GM23338 (cell line): ENCODE measurements around the gene MMP26.

ENCODE experiments used
- CREB1 ChIP-seq: fragments of 250-450 bp; sonication (Bioruptor Pico); IDR thresholded peaks from 2 replicates; pipeline ENCODE4 v1.5.0; 2020; ENCODE audit warnings: low read depth, mild to moderate bottlenecking, moderate library complexity
- EZH2 ChIP-seq: fragments of 200-600 bp; sonication (generic); IDR thresholded peaks from one replicate; pipeline ENCODE4 v1.8.0; 2017; ENCODE audit warnings: antibody characterized with exemption, mild to moderate bottlenecking, low read depth; ENCODE audit not compliant: unreplicated experiment
- EZH2phosphoT487 ChIP-seq: fragments of 200-600 bp; sonication (generic); IDR thresholded peaks from one replicate; pipeline ENCODE4 v1.8.1; 2018; ENCODE audit warnings: antibody characterized with exemption; ENCODE audit not compliant: unreplicated experiment
- JUNB ChIP-seq: IDR thresholded peaks from one replicate; pipeline ENCODE4 v1.6.1; 2016; ENCODE audit warnings: antibody characterized with exemption; ENCODE audit not compliant: unreplicated experiment
- NANOG ChIP-seq: IDR thresholded peaks from 2 replicates; pipeline ENCODE4 v1.6.1; 2016; ENCODE audit warnings: antibody characterized with exemption, borderline replicate concordance
- POLR2AphosphoS5 ChIP-seq: IDR thresholded peaks from 2 replicates; pipeline ENCODE4 v1.6.1; 2016; ENCODE audit warnings: antibody characterized with exemption, low read depth
- STAT1 ChIP-seq: IDR thresholded peaks from one replicate; pipeline ENCODE4 v1.6.1; 2016; ENCODE audit warnings: antibody characterized with exemption; ENCODE audit not compliant: unreplicated experiment
- ZNF114 ChIP-seq: fragments of 250-450 bp; sonication (Bioruptor Pico); IDR thresholded peaks from 2 replicates; pipeline ENCODE4 v1.5.0; 2020; ENCODE audit warnings: mild to moderate bottlenecking, moderate library complexity
- ZNF331 ChIP-seq: fragments of 250-450 bp; sonication (Bioruptor Pico); IDR thresholded peaks from 2 replicates; pipeline ENCODE4 v1.5.0; 2020; ENCODE audit warnings: low read depth, mild to moderate bottlenecking, moderate library complexity
- TF ChIP-seq, protein P1 (sequence below), 2 experiments: fragments of 200-600 bp in 1 of 2; sonication (generic) in 1 of 2; conservative IDR thresholded peaks; 2 replicates each; pipeline versions ENCODE4 v1.5.1 to v1.6.1; 2016 to 2017; ENCODE audit warnings: antibody characterized with exemption in 2 of 2, low read depth in 2 of 2, mild to moderate bottlenecking in 2 of 2, moderate library complexity in 1 of 2
- TF ChIP-seq, protein P2 (sequence below): IDR thresholded peaks from one replicate; pipeline ENCODE4 v1.6.1; 2018; ENCODE audit warnings: antibody characterized with exemption; ENCODE audit not compliant: unreplicated experiment
- TF ChIP-seq, protein P3 (sequence below): IDR thresholded peaks from 2 replicates; pipeline ENCODE4 v1.6.1; 2016; ENCODE audit warnings: antibody characterized with exemption
- TF ChIP-seq, protein P4 (sequence below): fragments of 250-450 bp; sonication (Bioruptor Pico); IDR thresholded peaks from 2 replicates; pipeline ENCODE4 v1.5.0; 2020; ENCODE audit warnings: mild to moderate bottlenecking, moderate library complexity

DNA sequence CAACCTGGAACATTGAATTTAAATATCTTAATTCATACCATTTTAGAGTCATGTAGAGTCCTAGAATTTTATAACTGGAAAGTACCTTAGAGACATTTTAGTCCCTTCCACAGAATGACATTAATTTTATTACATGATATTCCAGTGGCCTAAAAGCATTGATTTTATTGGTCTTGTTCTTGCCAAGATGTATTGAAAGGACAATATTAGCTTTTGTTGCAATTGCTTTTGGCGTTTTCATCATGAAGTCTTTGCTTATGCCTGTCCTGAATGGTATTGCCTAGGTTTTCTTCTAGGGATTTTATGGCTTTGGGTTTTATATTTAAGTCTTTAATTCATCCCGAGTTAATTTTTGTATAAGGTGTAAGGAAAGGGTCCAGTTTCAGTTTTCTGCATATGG is 36.2 kb downstream of the MMP26 start:
- no peak for TF ChIP-seq POLR2AphosphoS5
- TF ChIP-seq, protein P1, sequence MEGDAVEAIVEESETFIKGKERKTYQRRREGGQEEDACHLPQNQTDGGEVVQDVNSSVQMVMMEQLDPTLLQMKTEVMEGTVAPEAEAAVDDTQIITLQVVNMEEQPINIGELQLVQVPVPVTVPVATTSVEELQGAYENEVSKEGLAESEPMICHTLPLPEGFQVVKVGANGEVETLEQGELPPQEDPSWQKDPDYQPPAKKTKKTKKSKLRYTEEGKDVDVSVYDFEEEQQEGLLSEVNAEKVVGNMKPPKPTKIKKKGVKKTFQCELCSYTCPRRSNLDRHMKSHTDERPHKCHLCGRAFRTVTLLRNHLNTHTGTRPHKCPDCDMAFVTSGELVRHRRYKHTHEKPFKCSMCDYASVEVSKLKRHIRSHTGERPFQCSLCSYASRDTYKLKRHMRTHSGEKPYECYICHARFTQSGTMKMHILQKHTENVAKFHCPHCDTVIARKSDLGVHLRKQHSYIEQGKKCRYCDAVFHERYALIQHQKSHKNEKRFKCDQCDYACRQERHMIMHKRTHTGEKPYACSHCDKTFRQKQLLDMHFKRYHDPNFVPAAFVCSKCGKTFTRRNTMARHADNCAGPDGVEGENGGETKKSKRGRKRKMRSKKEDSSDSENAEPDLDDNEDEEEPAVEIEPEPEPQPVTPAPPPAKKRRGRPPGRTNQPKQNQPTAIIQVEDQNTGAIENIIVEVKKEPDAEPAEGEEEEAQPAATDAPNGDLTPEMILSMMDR (conservative IDR thresholded peaks at IDR 0.05; ENCODE audit: low read depth in 2 of 2) = no peak
- TF ChIP-seq, protein P2, sequence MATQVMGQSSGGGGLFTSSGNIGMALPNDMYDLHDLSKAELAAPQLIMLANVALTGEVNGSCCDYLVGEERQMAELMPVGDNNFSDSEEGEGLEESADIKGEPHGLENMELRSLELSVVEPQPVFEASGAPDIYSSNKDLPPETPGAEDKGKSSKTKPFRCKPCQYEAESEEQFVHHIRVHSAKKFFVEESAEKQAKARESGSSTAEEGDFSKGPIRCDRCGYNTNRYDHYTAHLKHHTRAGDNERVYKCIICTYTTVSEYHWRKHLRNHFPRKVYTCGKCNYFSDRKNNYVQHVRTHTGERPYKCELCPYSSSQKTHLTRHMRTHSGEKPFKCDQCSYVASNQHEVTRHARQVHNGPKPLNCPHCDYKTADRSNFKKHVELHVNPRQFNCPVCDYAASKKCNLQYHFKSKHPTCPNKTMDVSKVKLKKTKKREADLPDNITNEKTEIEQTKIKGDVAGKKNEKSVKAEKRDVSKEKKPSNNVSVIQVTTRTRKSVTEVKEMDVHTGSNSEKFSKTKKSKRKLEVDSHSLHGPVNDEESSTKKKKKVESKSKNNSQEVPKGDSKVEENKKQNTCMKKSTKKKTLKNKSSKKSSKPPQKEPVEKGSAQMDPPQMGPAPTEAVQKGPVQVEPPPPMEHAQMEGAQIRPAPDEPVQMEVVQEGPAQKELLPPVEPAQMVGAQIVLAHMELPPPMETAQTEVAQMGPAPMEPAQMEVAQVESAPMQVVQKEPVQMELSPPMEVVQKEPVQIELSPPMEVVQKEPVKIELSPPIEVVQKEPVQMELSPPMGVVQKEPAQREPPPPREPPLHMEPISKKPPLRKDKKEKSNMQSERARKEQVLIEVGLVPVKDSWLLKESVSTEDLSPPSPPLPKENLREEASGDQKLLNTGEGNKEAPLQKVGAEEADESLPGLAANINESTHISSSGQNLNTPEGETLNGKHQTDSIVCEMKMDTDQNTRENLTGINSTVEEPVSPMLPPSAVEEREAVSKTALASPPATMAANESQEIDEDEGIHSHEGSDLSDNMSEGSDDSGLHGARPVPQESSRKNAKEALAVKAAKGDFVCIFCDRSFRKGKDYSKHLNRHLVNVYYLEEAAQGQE = no peak
- no peak for TF ChIP-seq EZH2
- no peak for TF ChIP-seq JUNB
- no peak for TF ChIP-seq CREB1 (CRISPR knock-in tag)
- TF ChIP-seq, protein P3, sequence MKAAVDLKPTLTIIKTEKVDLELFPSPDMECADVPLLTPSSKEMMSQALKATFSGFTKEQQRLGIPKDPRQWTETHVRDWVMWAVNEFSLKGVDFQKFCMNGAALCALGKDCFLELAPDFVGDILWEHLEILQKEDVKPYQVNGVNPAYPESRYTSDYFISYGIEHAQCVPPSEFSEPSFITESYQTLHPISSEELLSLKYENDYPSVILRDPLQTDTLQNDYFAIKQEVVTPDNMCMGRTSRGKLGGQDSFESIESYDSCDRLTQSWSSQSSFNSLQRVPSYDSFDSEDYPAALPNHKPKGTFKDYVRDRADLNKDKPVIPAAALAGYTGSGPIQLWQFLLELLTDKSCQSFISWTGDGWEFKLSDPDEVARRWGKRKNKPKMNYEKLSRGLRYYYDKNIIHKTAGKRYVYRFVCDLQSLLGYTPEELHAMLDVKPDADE = no peak
- no peak for TF ChIP-seq EZH2phosphoT487
- TF ChIP-seq NANOG = no peak
- TF ChIP-seq ZNF114 (CRISPR knock-in tag) = no peak
- TF ChIP-seq ZNF331 = no peak
- TF ChIP-seq STAT1 = no peak
- TF ChIP-seq, protein P4, sequence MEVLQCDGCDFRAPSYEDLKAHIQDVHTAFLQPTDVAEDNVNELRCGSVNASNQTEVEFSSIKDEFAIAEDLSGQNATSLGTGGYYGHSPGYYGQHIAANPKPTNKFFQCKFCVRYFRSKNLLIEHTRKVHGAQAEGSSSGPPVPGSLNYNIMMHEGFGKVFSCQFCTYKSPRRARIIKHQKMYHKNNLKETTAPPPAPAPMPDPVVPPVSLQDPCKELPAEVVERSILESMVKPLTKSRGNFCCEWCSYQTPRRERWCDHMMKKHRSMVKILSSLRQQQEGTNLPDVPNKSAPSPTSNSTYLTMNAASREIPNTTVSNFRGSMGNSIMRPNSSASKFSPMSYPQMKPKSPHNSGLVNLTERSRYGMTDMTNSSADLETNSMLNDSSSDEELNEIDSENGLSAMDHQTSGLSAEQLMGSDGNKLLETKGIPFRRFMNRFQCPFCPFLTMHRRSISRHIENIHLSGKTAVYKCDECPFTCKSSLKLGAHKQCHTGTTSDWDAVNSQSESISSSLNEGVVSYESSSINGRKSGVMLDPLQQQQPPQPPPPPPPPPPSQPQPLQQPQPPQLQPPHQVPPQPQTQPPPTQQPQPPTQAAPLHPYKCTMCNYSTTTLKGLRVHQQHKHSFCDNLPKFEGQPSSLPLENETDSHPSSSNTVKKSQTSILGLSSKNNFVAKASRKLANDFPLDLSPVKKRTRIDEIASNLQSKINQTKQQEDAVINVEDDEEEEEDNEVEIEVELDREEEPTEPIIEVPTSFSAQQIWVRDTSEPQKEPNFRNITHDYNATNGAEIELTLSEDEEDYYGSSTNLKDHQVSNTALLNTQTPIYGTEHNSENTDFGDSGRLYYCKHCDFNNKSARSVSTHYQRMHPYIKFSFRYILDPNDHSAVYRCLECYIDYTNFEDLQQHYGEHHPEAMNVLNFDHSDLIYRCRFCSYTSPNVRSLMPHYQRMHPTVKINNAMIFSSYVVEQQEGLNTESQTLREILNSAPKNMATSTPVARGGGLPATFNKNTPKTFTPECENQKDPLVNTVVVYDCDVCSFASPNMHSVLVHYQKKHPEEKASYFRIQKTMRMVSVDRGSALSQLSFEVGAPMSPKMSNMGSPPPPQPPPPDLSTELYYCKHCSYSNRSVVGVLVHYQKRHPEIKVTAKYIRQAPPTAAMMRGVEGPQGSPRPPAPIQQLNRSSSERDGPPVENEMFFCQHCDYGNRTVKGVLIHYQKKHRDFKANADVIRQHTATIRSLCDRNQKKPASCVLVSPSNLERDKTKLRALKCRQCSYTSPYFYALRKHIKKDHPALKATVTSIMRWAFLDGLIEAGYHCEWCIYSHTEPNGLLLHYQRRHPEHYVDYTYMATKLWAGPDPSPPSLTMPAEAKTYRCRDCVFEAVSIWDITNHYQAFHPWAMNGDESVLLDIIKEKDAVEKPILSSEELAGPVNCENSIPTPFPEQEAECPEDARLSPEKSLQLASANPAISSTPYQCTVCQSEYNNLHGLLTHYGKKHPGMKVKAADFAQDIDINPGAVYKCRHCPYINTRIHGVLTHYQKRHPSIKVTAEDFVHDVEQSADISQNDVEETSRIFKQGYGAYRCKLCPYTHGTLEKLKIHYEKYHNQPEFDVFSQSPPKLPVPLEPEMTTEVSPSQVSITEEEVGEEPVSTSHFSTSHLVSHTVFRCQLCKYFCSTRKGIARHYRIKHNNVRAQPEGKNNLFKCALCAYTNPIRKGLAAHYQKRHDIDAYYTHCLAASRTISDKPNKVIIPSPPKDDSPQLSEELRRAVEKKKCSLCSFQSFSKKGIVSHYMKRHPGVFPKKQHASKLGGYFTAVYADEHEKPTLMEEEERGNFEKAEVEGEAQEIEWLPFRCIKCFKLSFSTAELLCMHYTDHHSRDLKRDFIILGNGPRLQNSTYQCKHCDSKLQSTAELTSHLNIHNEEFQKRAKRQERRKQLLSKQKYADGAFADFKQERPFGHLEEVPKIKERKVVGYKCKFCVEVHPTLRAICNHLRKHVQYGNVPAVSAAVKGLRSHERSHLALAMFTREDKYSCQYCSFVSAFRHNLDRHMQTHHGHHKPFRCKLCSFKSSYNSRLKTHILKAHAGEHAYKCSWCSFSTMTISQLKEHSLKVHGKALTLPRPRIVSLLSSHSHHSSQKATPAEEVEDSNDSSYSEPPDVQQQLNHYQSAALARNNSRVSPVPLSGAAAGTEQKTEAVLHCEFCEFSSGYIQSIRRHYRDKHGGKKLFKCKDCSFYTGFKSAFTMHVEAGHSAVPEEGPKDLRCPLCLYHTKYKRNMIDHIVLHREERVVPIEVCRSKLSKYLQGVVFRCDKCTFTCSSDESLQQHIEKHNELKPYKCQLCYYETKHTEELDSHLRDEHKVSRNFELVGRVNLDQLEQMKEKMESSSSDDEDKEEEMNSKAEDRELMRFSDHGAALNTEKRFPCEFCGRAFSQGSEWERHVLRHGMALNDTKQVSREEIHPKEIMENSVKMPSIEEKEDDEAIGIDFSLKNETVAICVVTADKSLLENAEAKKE (CRISPR knock-in tag) = no peak
